ENCODE results near the gene NUP93.

NUP93 gene

GRCh38 chr16:56889206-56889605, 159.3 kb downstream of the NUP93 start:
- H3K4me3 ChIP-seq (ENCODE audit: low read depth, low read length) = no peak overlapping the region
- in situ Hi-C loops (cut with HindIII; ENCODE audit: low sequenced_read_pairs) = no loop called here
- TF ChIP-seq CTCF (IDR thresholded peaks at IDR 0.05; ENCODE audit: low read depth, low read length) = no peak
- DNase-seq (ENCODE audit: low read depth, low spot score) = no peak

- TF ChIP-seq CTCF (IDR thresholded peaks at IDR 0.05; ENCODE audit: low read depth, low read length) = no peak
- no peak for DNase-seq (ENCODE audit: low read depth, low spot score)
- H3K4me3 ChIP-seq (ENCODE audit: low read depth, low read length) = no peak overlapping the region
- in situ Hi-C loops (cut with HindIII; ENCODE audit: low sequenced_read_pairs) = no loop called here
Measured at GRCh38 chr16:56891685-56892084, 161.8 kb downstream of the NUP93 start.

GRCh38 chr16:56892705-56893104, 162.8 kb downstream of the NUP93 start:
- no peak for TF ChIP-seq CTCF (IDR thresholded peaks at IDR 0.05; ENCODE audit: low read depth, low read length)
- in situ Hi-C loops (cut with HindIII; ENCODE audit: low sequenced_read_pairs) = no loop called here
- H3K4me3 ChIP-seq (ENCODE audit: low read depth, low read length) = no peak overlapping the region
- DNase-seq (ENCODE audit: low read depth, low spot score) = no peak

- TF ChIP-seq CTCF (IDR thresholded peaks at IDR 0.05; ENCODE audit: low read depth, low read length) = no peak
- no peak overlapping the region for H3K4me3 ChIP-seq (ENCODE audit: low read depth, low read length)
- no peak for DNase-seq (ENCODE audit: low read depth, low spot score)
- in situ Hi-C loops (cut with HindIII; ENCODE audit: low sequenced_read_pairs) = no loop called here
Measured at GRCh38 chr16:56894331-56894917, 164.5 kb downstream of the NUP93 start.

- no peak for TF ChIP-seq CTCF (IDR thresholded peaks at IDR 0.05; ENCODE audit: low read depth, low read length)
- in situ Hi-C loops (cut with HindIII; ENCODE audit: low sequenced_read_pairs) = no loop called here
- no peak for DNase-seq (ENCODE audit: low read depth, low spot score)
- H3K4me3 ChIP-seq (ENCODE audit: low read depth, low read length) = no peak overlapping the region
Measured at GRCh38 chr16:56895813-56896212, 165.9 kb downstream of the NUP93 start.

- in situ Hi-C loops (cut with HindIII; ENCODE audit: low sequenced_read_pairs) = no loop called here
- TF ChIP-seq CTCF (IDR thresholded peaks at IDR 0.05; ENCODE audit: low read depth, low read length) = no peak
- H3K4me3 ChIP-seq (ENCODE audit: low read depth, low read length) = no peak overlapping the region
- no peak for DNase-seq (ENCODE audit: low read depth, low spot score)
Measured at GRCh38 chr16:56896244-56896643, 166.3 kb downstream of the NUP93 start.

Measured in astrocyte of the spinal cord (primary cell).